Spleen (tissue), 11 donors: ENCODE measurements around the gene GGT6. TPM values are rescaled to one million over a fixed set of nuclear protein-coding genes. Genes with fewer than 3 reads are reported as not detected.
"Not testable (repeated sequence)": the region's sequence is repeated elsewhere in the genome, so short reads cannot be mapped to it uniquely, and the experiment has no call there.

ENCODE experiments used
- DNase-seq: peaks from one replicate; pipeline ENCODE4 v3.0.0-alpha.2; 2020
- H3K27ac ChIP-seq, 8 donors: fragments of 200-600 bp; sonication (generic) in 7 of 8; 1 replicate in 4 of 8; 2 replicates in 4 of 8; pipeline versions ENCODE4 v1.5.0 to v1.8.0; 2016 to 2021; ENCODE audit warnings: inconsistent platforms in 4 of 8, mild to moderate bottlenecking in 4 of 8, moderate library complexity in 1 of 8
- H3K27me3 ChIP-seq, 7 donors: fragments of 200-600 bp; sonication (generic) in 6 of 7; replicated peaks in 1 of 7; 1 replicate in 4 of 7; 2 replicates in 3 of 7; pipeline versions ENCODE4 v1.5.0 to v1.8.0; 2016 to 2021; ENCODE audit warnings: inconsistent platforms in 3 of 7, mild to moderate bottlenecking in 1 of 7
- H3K36me3 ChIP-seq, 6 donors: fragments of 200-600 bp; sonication (generic) in 5 of 6; 1 replicate in 4 of 6; 2 replicates in 2 of 6; pipeline versions ENCODE4 v1.5.0 to v1.8.0; 2016 to 2021; ENCODE audit warnings: inconsistent platforms in 2 of 6
- H3K4me1 ChIP-seq, 6 donors: fragments of 200-600 bp; sonication (generic) in 5 of 6; 1 replicate in 3 of 6; 2 replicates in 3 of 6; pipeline versions ENCODE4 v1.5.0 to v1.8.0; 2016 to 2021; ENCODE audit warnings: inconsistent platforms in 3 of 6
- H3K4me3 ChIP-seq, 8 donors: fragments of 200-600 bp; sonication (generic) in 7 of 8; 1 replicate in 4 of 8; 2 replicates in 4 of 8; pipeline versions ENCODE4 v1.5.0 to v1.8.0; 2016 to 2021; ENCODE audit warnings: inconsistent platforms in 4 of 8, mild to moderate bottlenecking in 4 of 8, moderate library complexity in 2 of 8
- H3K9me3 ChIP-seq, 8 donors: fragments of 200-600 bp; sonication (generic) in 7 of 8; 1 replicate in 4 of 8; 2 replicates in 4 of 8; pipeline versions ENCODE4 v1.5.0 to v1.8.0; 2016 to 2021; ENCODE audit warnings: inconsistent platforms in 4 of 8
- CTCF ChIP-seq, 11 experiments: fragments of 200-600 bp in 7 of 11; fragments of 450-650 bp in 4 of 11; sonication (generic) in 4 of 11; IDR thresholded peaks in 8 of 11; conservative IDR thresholded peaks in 3 of 11; 1 replicate in 7 of 11; 2 replicates in 4 of 11; pipeline versions ENCODE4 v1.4.0 to v1.8.0; 2016 to 2021; ENCODE audit warnings: antibody characterized with exemption in 11 of 11, inconsistent platforms in 4 of 11, mild to moderate bottlenecking in 1 of 11
- POLR2A ChIP-seq, 3 donors: fragments of 450-650 bp; IDR thresholded peaks; one replicate each; pipeline ENCODE4 v1.5.1; 2017; ENCODE audit warnings: antibody characterized with exemption in 3 of 3, mild to moderate bottlenecking in 1 of 3
- POLR2AphosphoS5 ChIP-seq, 3 donors: sonication (generic); formaldehyde crosslinking; IDR thresholded peaks; one replicate each; pipeline ENCODE4 v1.5.1; 2017; ENCODE audit warnings: antibody characterized with exemption in 3 of 3
- WGBS, 5 donors: extraction: QIAGEN DNeasy Blood & Tissue Kit in 3 of 5; methylation state at CpG; one replicate each; pipeline versions ENCODE4 v1.1.5 to v1.1.7; 2013 to 2018; 5-methylcytosine and 5-hydroxymethylcytosine counted together
- intact Hi-C: fragments of 100-400 bp; cut with DNase I; formaldehyde crosslinking; loops from one replicate; pipeline ENCODE4 v1.15.0; 2023; ENCODE audit warnings: low total_unique reads
- polyA plus RNA-seq, 3 donors: library from polyadenylated mRNA; stranded (reverse); fragments of 200-250 nt; gene quantifications; one replicate each; pipeline ENCODE4 v1.2.1, GENCODE V29; 2013
- total RNA-seq, 7 donors: library from RNA; depleted of rRNA in 3 of 7; stranded (reverse); fragments of >200 nt in 3 of 7; fragmentation: NEBNext Ultra II Directional in 4 of 7; extraction: Animal tissue kit (Norgen Biotek cat#: 25700) in 4 of 7; gene quantifications; one replicate each; pipeline versions ENCODE4 v1.1.0 to v1.2.1, GENCODE V29; 2016 to 2021
- donor health status: healthy with polysubstance abuse.
- donor health status: DM: no; HTN: no; CAD: no; lungs with moderate emphysema.
- donor health status: DM: no; HTN: no; CAD: no.
- donor health status: Bipolar disorder and iron deficiency.
- donor health status: healthy.
- donor health status: DM: no; HTN: no; CAD: no.
- donor health status: DM: yes; HTN: yes; CAD: no.

GGT6 gene
- total and polyA plus RNA-seq, 10 donors = 0.03 to 0.42 TPM; not detected in 8

GRCh38 chr17:4598776-4599504 is 38.6 kb upstream of the GGT6 start:
- no peaks in the 10 kb centered on the region for H3K36me3 ChIP-seq
- no peak overlapping the region for H3K4me3 ChIP-seq
- H3K27me3 ChIP-seq = peaks cover 0 to 49% (median 3%) of the 10 kb centered on the region in 7 donors
- H3K9me3 ChIP-seq = no peaks in the 10 kb centered on the region
- WGBS, 5 donors = 68 to 85% (median 79%) methylated on average over 17 to 20 of the region's 20 CpGs
- intact Hi-C loops = no loop called here
- H3K4me1 ChIP-seq = peaks cover 0 to 15% (median 6%) of the 10 kb centered on the region in 6 donors
- no peak for DNase-seq
- no peak for TF ChIP-seq POLR2A (IDR thresholded peaks at IDR 0.05)
- peak in 2 of 3 donors; percentile 49 to 59 for TF ChIP-seq POLR2AphosphoS5 (IDR thresholded peaks at IDR 0.05)
- TF ChIP-seq CTCF (IDR thresholded peaks at IDR 0.05 in 8 of 11, conservative IDR thresholded peaks at IDR 0.05 in 3 of 11) = no peak
- peak overlapping the region in 5 of 8 donors; percentile 21 to 60 (median 46) for H3K27ac ChIP-seq

- Histone ChIP-seq H3K27ac (peak overlapping the region in 1 of 8 donors; percentile 60), H3K9me3 (no peaks in the 10 kb centered on the region), H3K36me3 (no peaks in the 10 kb centered on the region), H3K4me3 (no peak overlapping the region), H3K4me1 (peaks cover 0 to 15% (median 6%) of the 10 kb centered on the region in 6 donors), H3K27me3 (peaks cover 0 to 49% (median 3%) of the 10 kb centered on the region in 7 donors)
- TF ChIP-seq POLR2AphosphoS5 (IDR thresholded peaks at IDR 0.05) (no peak), POLR2A (IDR thresholded peaks at IDR 0.05) (no peak), CTCF (IDR thresholded peaks at IDR 0.05 in 8 of 11, conservative IDR thresholded peaks at IDR 0.05 in 3 of 11) (no peak)
- WGBS, 5 donors = 74 to 90% (median 86%) methylated on average over 13 of the region's 13 CpGs
- intact Hi-C loops = no loop called here
- DNase-seq = no peak
Observed at GRCh38 chr17:4597975-4598374, 37.6 kb upstream of the GGT6 start.

GRCh38 chr17:4596636-4597380 is 36.4 kb upstream of the GGT6 start:
- Histone ChIP-seq H3K36me3 (no peaks in the 10 kb centered on the region), H3K27me3 (peaks cover 0 to 55% (median 3%) of the 10 kb centered on the region in 7 donors), H3K9me3 (no peaks in the 10 kb centered on the region), H3K4me3 (no peak overlapping the region), H3K27ac (no peak overlapping the region), H3K4me1 (peaks cover 0 to 15% (median 6%) of the 10 kb centered on the region in 6 donors)
- DNase-seq = no peak
- TF ChIP-seq POLR2AphosphoS5 (IDR thresholded peaks at IDR 0.05) (no peak), CTCF (IDR thresholded peaks at IDR 0.05 in 8 of 11, conservative IDR thresholded peaks at IDR 0.05 in 3 of 11) (no peak), POLR2A (IDR thresholded peaks at IDR 0.05) (no peak)
- 94 to 96% (median 96%) methylated on average over 20 to 36 of the region's 36 CpGs for WGBS, 5 donors
- intact Hi-C loops = no loop called here

GRCh38 chr17:4595685-4596342 is 35.4 kb upstream of the GGT6 start:
- WGBS, 5 donors = 88 to 94% (median 89%) methylated on average over 5 to 23 of the region's 23 CpGs
- H3K9me3 ChIP-seq, DNase-seq, H3K27ac ChIP-seq, intact Hi-C loops, H3K36me3 ChIP-seq, H3K4me3 ChIP-seq: not testable (repeated sequence)
- Histone ChIP-seq H3K4me1 (peaks cover 0 to 15% (median 6%) of the 10 kb centered on the region in 6 donors), H3K27me3 (peaks cover 0 to 65% (median 3%) of the 10 kb centered on the region in 7 donors)
